NCI-H1092 treated with DMSO at 0.1 percent for 48 hours (cell line): ENCODE data around the gene CBFA2T3.

Experiments used
- DNase-seq: peaks from one replicate; lab custom pipeline; 2025; lab: John Stamatoyannopoulos, UW

CBFA2T3 gene

GRCh38 chr16:88976366-88977017 lies 515 bp downstream of the CBFA2T3 start:
- no peak for DNase-seq

GRCh38 chr16:88975511-88976061 lies 1.4 kb downstream of the CBFA2T3 start:
- DNase-seq = no peak

- no peak for DNase-seq
Observed at GRCh38 chr16:88974916-88975215, 2.1 kb downstream of the CBFA2T3 start.

GRCh38 chr16:88974080-88974915 lies 2.7 kb downstream of the CBFA2T3 start:
- DNase-seq = no peak

GRCh38 chr16:88973415-88974050 lies 3.5 kb downstream of the CBFA2T3 start:
- no peak for DNase-seq

GRCh38 chr16:88973007-88973410 lies 4.0 kb downstream of the CBFA2T3 start:
- no peak for DNase-seq

- no peak for DNase-seq
Observed at GRCh38 chr16:88972349-88972748, 4.7 kb downstream of the CBFA2T3 start.

GRCh38 chr16:88971371-88972097 lies 5.5 kb downstream of the CBFA2T3 start:
- DNase-seq = no peak

- no peak for DNase-seq
Observed at GRCh38 chr16:88970539-88971065, 6.4 kb downstream of the CBFA2T3 start.

GRCh38 chr16:88970050-88970449 lies 7.0 kb downstream of the CBFA2T3 start:
- DNase-seq = no peak

GRCh38 chr16:88969361-88969831 lies 7.6 kb downstream of the CBFA2T3 start:
- peak; percentile 4 for DNase-seq

GRCh38 chr16:88968589-88969280 lies 8.3 kb downstream of the CBFA2T3 start:
- DNase-seq = no peak

- no peak for DNase-seq
Observed at GRCh38 chr16:88967830-88968588, 9.0 kb downstream of the CBFA2T3 start.

- no peak for DNase-seq
Observed at GRCh38 chr16:88966986-88967829, 9.8 kb downstream of the CBFA2T3 start.

GRCh38 chr16:88965826-88966480 lies 11.1 kb downstream of the CBFA2T3 start:
- no peak for DNase-seq

GRCh38 chr16:88965411-88965810 lies 11.6 kb downstream of the CBFA2T3 start:
- DNase-seq = no peak

- DNase-seq = no peak
Observed at GRCh38 chr16:88964636-88965035, 12.4 kb downstream of the CBFA2T3 start.

- DNase-seq = no peak
Observed at GRCh38 chr16:88963583-88963982, 13.4 kb downstream of the CBFA2T3 start.
